Neural progenitor cell (in vitro differentiated cells): Measurements from ENCODE around the gene SPDYE18. TPM values are rescaled to one million over a fixed set of nuclear protein-coding genes. Genes with fewer than 3 reads are reported as not detected.
"Not testable (repeated sequence)": the region's sequence is repeated elsewhere in the genome, so short reads cannot be mapped to it uniquely, and the experiment has no call there.

Experiments used
- DNase-seq: peaks from one replicate; pipeline ENCODE4 v3.0.0-alpha.2; 2016; ENCODE audit warnings: low spot score
- H2AFZ ChIP-seq: fragments of 200-600 bp; sonication (generic); replicated peaks from 2 replicates; pipeline ENCODE4 v1.6.1; 2016; ENCODE audit warnings: antibody characterized with exemption
- H3F3A ChIP-seq: fragments of 200-600 bp; sonication (generic); 2 replicates; pipeline ENCODE4 v1.6.1; 2016; ENCODE audit warnings: antibody characterized with exemption, low read depth
- H3K27ac ChIP-seq: fragments of 200-600 bp; sonication (generic); 2 replicates; pipeline ENCODE4 v1.5.1; 2016; ENCODE audit warnings: mild to moderate bottlenecking
- H3K27me3 ChIP-seq: fragments of 200-600 bp; sonication (generic); 2 replicates; pipeline ENCODE4 v1.6.1; 2016; ENCODE audit warnings: mild to moderate bottlenecking, moderate library complexity
- H3K36me3 ChIP-seq: fragments of 200-600 bp; sonication (generic); 2 replicates; pipeline ENCODE4 v1.5.1; 2016
- H3K4me1 ChIP-seq: fragments of 200-600 bp; sonication (generic); 2 replicates; pipeline ENCODE4 v1.6.1; 2016; ENCODE audit warnings: mixed run types
- H3K4me2 ChIP-seq: fragments of 200-600 bp; sonication (generic); 2 replicates; pipeline ENCODE4 v1.6.1; 2016
- H3K4me3 ChIP-seq: fragments of 200-600 bp; sonication (generic); 2 replicates; pipeline ENCODE4 v1.5.1; 2016
- H3K79me2 ChIP-seq: fragments of 200-600 bp; sonication (generic); 2 replicates; pipeline ENCODE4 v1.6.1; 2016; ENCODE audit warnings: low read depth
- H3K9ac ChIP-seq: fragments of 200-600 bp; sonication (generic); 2 replicates; pipeline ENCODE4 v1.6.1; 2016
- H3K9me3 ChIP-seq: fragments of 200-600 bp; sonication (generic); 2 replicates; pipeline ENCODE4 v1.5.1; 2016; ENCODE audit warnings: low read depth
- H4K20me1 ChIP-seq: fragments of 200-600 bp; sonication (generic); 2 replicates; pipeline ENCODE4 v1.6.1; 2016; ENCODE audit warnings: low read depth
- H3K27ac Mint-ChIP-seq: 3 replicates; pipeline ENCODE4 v1.8.0; 2021; ENCODE audit warnings: mixed read lengths
- H3K27me3 Mint-ChIP-seq: 2 replicates; pipeline ENCODE4 v1.8.0; 2022; ENCODE audit warnings: low read depth, mild to moderate bottlenecking, inconsistent platforms, moderate library complexity, mixed read lengths; ENCODE audit not compliant: insufficient read depth
- H3K36me3 Mint-ChIP-seq: 3 replicates; pipeline ENCODE4 v1.8.0; 2021; ENCODE audit warnings: mixed read lengths
- H3K4me1 Mint-ChIP-seq: 3 replicates; pipeline ENCODE4 v1.8.0; 2021; ENCODE audit warnings: mixed read lengths
- H3K4me3 Mint-ChIP-seq: 3 replicates; pipeline ENCODE4 v1.8.0; 2021; ENCODE audit warnings: mild to moderate bottlenecking, moderate library complexity, mixed read lengths
- H3K9me3 Mint-ChIP-seq: 3 replicates; pipeline ENCODE4 v1.8.0; 2020; ENCODE audit warnings: mixed read lengths
- total RNA-seq: library from RNA; depleted of rRNA; stranded (reverse); fragments of >200 nt; gene quantifications from 2 replicates; pipeline ENCODE4 v1.2.3, GENCODE V29; 2015; ENCODE audit warnings: low replicate concordance

The SPDYE18 gene
- total RNA-seq, 1 donor from 2014 or later: not detected

DNA sequence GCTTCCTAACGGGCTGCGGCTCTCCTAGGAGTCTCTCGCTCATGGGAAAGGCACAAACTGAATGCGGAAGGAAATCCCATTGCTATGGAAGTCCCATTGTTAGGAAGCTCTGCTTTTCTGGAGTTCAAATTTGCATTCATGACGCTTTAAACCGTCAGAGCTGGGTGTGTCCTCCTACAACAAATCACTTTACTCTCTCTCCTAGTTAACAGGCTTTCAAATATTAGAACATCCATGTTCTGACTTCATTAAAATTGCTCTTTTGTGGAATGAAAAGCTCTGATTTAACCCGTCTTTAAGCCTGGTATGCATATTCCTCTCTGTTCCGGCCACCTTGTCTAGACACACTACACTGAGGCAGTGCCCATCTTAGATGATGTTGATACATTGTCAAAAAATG, 30.1 kb downstream of the SPDYE18 start, which contains the start of gene SPDYE17:
Gene SPDYE17, minus strand, starts transcription at position 101 of the 400 bp plus-strand sequence. CDS start 1,791 bp downstream, outside the sequence.
- not testable (repeated sequence) for H3K4me1 ChIP-seq, H3K4me2 ChIP-seq, H3K9me3 ChIP-seq, H3F3A ChIP-seq, H3K9ac ChIP-seq, H2AFZ ChIP-seq, H3K4me3 ChIP-seq, H3K27ac ChIP-seq, H3K36me3 Mint-ChIP-seq, H3K27ac Mint-ChIP-seq, H3K27me3 Mint-ChIP-seq, H3K9me3 Mint-ChIP-seq, H3K27me3 ChIP-seq, H3K4me1 Mint-ChIP-seq, DNase-seq, H3K36me3 ChIP-seq, H4K20me1 ChIP-seq, H3K79me2 ChIP-seq, H3K4me3 Mint-ChIP-seq

DNA sequence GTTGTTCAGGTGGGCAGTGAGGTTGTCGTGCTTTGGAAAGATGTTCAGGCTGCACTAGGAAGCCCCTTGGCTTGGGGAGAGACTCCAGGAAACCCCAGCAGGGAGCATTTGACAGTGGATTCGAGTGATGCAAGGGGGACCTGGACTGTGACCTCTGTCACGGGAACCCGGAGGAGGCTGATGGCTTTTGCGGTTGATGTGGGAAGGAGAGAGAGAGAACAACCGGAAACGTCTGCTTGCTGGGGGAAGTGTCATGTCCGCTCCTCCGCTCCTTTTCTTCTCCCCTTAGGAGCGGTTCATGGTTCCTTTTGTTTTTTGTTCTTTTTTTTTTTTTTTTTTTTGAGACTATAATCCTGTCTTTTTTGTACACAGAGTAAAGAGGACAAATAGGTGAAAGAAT, 36.0 kb downstream of the SPDYE18 start:
- H3K9me3 Mint-ChIP-seq, H3K4me3 ChIP-seq, H3K36me3 ChIP-seq, H3K27ac Mint-ChIP-seq, H3K27me3 Mint-ChIP-seq, H3K4me1 Mint-ChIP-seq, H3K27ac ChIP-seq, H3K79me2 ChIP-seq, H3K27me3 ChIP-seq, H2AFZ ChIP-seq, H3K4me2 ChIP-seq, DNase-seq, H3K36me3 Mint-ChIP-seq, H3F3A ChIP-seq, H3K4me3 Mint-ChIP-seq, H3K9ac ChIP-seq, H3K9me3 ChIP-seq, H3K4me1 ChIP-seq, H4K20me1 ChIP-seq: not testable (repeated sequence)

DNA sequence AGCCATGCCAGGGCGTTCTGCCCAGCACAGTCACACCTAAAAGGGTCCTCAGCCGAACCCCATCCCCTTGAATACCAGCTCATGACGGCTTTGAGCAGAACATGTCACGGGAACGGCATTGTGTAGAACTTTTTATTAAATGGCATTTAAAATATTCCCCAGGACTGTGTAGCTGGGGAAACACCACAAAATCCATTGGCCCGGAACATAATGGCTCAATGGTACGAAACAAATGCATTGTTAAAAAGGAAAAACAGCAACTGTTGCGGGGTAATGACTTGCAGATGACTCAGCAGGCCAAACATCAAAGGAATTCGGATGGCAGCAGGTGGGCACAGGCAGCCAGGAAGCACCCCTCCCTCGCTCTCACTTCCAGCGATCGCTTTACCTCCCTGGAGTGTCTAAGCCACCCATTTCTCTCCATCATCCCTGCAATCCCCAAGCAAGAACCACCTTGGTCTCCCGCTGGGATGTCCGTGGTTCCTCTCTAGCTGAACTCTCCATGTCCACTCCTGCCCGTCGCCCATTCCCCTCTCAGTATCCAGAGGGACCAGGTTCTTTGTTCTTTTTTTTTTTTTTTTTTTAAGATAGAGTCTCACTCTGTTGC, 52.2 kb downstream of the SPDYE18 start:
- not testable (repeated sequence) for H3K9me3 Mint-ChIP-seq, H3K4me3 ChIP-seq, H3F3A ChIP-seq, H2AFZ ChIP-seq, H3K27ac Mint-ChIP-seq, H3K36me3 ChIP-seq, H3K9ac ChIP-seq, H3K9me3 ChIP-seq, H3K36me3 Mint-ChIP-seq, H4K20me1 ChIP-seq, H3K27me3 Mint-ChIP-seq, H3K27me3 ChIP-seq, H3K4me1 ChIP-seq, H3K4me3 Mint-ChIP-seq, H3K4me1 Mint-ChIP-seq, H3K4me2 ChIP-seq, H3K79me2 ChIP-seq, H3K27ac ChIP-seq
- peak; percentile 29 for DNase-seq

DNA sequence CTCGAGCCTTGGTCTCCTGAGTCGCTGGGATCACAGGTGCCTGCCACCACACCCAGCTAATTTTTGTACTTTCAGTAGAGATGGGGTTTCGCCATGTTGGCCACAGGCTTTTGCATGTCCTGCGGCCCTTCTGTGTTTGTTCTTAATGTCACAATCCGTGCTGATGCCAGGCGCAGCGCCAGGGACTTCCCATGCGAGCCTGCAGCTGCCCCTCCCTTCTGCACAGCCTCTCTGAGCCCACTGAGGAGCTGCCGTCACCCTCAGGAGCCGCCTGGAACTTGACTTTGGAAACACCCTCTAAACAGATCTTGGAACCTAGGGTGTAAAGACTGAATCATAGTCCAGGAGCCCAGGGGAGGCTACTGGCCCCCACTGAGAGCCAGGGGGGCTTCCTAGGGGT, 54.4 kb downstream of the SPDYE18 start:
- H2AFZ ChIP-seq, H4K20me1 ChIP-seq, H3K36me3 ChIP-seq, H3K4me2 ChIP-seq, H3K27ac ChIP-seq, H3K9me3 ChIP-seq, H3K27ac Mint-ChIP-seq, H3F3A ChIP-seq, H3K9me3 Mint-ChIP-seq, H3K4me1 ChIP-seq, H3K4me1 Mint-ChIP-seq, H3K9ac ChIP-seq, H3K4me3 Mint-ChIP-seq, H3K27me3 ChIP-seq, H3K27me3 Mint-ChIP-seq, H3K79me2 ChIP-seq, H3K4me3 ChIP-seq, H3K36me3 Mint-ChIP-seq: not testable (repeated sequence)
- DNase-seq: peak; percentile 0

DNA sequence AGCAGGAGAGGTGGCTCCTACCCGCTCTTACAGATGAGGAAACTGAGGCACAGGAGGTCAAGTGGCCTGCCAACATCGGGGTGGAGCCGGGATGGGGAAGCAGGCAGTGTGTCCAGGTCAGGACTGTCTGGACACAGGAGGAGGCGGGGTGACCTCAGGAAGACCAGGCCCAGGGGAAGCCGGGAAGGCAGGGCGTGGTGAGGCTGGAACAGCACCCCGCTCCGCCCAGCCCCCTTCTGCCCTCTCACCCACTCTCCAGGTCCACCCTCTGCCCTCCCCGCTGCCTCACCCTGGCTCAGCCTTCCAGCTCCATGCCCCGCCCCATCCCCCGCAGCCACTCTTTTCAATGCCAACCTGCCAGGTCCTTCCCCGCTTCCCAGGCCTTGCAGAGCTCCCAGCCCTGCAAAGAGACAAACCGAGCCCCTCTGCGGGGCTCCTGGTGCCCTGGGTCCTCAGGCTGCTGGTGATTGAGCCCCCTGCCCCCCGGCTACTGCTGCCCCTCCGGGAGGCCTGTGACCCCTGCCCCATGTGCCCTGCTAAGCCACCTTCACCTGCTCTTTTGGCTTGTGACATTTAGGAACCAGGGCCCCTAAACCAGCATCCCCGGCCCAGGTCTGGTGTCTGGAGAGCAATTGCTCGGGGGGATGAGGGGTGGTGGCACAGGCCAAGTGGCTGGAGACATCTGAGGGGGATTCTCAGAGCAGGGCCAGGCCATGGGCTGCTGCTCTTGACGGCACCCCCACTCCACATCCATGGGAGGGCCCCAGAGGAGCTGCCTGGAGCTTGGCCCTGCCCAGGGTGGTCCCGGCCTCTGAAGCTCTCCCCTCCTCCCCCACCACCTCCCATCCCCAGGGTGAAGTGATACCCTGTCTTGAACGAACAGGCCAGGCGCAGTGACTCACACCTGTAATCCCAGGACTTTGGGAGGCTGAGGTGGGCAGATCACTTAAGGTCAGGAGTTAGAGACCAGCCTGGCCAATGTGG, 55.9 kb downstream of the SPDYE18 start:
- not testable (repeated sequence) for H3K4me1 ChIP-seq, H3K9ac ChIP-seq, H2AFZ ChIP-seq, H3K4me3 Mint-ChIP-seq, H3K36me3 ChIP-seq, H3K79me2 ChIP-seq, H3K27me3 ChIP-seq, H3K27ac Mint-ChIP-seq, H3F3A ChIP-seq, H3K9me3 ChIP-seq, H3K9me3 Mint-ChIP-seq, H3K4me3 ChIP-seq, H3K27ac ChIP-seq, H3K36me3 Mint-ChIP-seq, H3K4me1 Mint-ChIP-seq, H3K4me2 ChIP-seq, H3K27me3 Mint-ChIP-seq, H4K20me1 ChIP-seq
- DNase-seq: peak; percentile 1

DNA sequence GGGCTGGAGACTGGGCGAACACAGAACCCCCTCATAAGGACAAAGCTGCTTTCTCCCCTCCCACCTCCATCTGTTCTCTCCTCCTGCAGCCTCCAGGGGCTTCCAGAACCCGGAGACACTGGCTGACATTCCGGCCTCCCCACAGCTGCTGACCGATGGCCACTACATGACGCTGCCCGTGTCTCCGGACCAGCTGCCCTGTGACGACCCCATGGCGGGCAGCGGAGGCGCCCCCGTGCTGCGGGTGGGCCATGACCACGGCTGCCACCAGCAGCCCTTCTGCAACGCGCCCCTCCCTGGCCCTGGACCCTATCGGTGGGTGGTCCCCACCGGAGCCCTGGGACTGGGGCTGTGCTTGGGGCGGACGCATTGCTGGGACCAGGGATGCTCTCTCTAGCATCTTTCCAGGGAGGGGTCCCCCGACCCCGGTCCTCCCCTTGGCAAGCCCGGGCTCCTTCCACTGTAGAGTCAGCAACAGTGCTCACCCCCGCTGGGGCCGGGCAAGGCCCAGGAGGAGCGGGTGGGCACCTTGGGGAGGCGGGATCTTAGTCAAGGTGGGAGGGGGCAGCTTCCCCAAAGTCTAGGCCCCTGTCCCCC, 56.8 kb downstream of the SPDYE18 start:
- H3K4me2 ChIP-seq, H3K4me3 ChIP-seq, H3K9me3 Mint-ChIP-seq, H3K4me3 Mint-ChIP-seq, H3K27ac ChIP-seq, H2AFZ ChIP-seq, H3K4me1 ChIP-seq, H3K36me3 Mint-ChIP-seq, H3K9ac ChIP-seq, H3K79me2 ChIP-seq, H3K27me3 Mint-ChIP-seq, H3K9me3 ChIP-seq, H3K27ac Mint-ChIP-seq, H3K36me3 ChIP-seq, H3F3A ChIP-seq, H3K27me3 ChIP-seq, H3K4me1 Mint-ChIP-seq, H4K20me1 ChIP-seq: not testable (repeated sequence)
- DNase-seq: peak; percentile 0

DNA sequence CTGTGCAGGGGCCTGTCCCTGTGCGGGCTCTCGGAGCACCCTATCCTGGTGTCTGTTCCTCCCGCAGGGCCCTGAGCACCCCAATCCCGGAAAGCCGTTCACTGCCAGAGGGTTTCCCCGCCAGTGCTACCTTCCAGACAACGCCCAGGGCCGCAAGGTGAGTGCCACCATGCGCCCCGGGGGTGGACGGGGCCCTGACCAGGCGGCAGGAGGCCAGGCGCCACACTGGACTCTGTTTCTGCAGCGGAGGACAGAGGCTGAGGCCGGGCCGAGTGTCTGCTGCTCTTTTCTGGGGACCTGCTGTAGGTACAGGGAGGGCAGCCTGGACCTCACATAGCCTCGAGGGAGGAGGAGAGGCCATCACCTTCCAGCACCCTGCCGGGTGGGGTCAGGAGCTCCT, 58.2 kb downstream of the SPDYE18 start:
- not testable (repeated sequence) for H3K4me2 ChIP-seq, H3K27ac Mint-ChIP-seq, H3K4me3 ChIP-seq, H3K79me2 ChIP-seq, H3K36me3 ChIP-seq, H3K9me3 Mint-ChIP-seq, H3K27ac ChIP-seq, H3K36me3 Mint-ChIP-seq, H3K4me1 ChIP-seq, H3K9me3 ChIP-seq, H3F3A ChIP-seq, H3K27me3 Mint-ChIP-seq, H4K20me1 ChIP-seq, H3K4me3 Mint-ChIP-seq, H3K4me1 Mint-ChIP-seq, H3K9ac ChIP-seq, H2AFZ ChIP-seq, H3K27me3 ChIP-seq, DNase-seq

DNA sequence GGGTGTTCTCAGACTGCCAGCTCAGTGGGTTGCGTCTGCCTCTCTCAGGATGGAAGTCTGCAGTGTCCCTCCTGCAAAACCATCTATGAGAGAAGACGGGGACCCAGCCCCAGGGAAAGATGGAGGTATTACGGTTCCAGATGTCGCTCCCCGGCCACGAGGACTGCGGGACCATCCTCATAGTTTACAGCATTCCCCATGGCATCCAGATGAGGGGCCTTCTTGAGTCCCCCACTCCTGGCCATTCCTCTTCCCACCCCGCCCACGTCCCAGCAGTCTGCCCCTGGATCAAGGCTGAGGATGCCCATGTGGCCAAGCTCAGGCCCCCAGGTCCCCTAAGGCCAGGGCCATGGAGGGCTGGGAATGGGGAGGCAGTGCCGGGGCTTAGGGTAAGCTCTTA, 59.1 kb downstream of the SPDYE18 start:
- not testable (repeated sequence) for H3K27ac Mint-ChIP-seq, H3K27me3 ChIP-seq, H3K36me3 ChIP-seq, H4K20me1 ChIP-seq, H3K27ac ChIP-seq, H3F3A ChIP-seq, H3K4me1 ChIP-seq, H3K4me3 Mint-ChIP-seq, H3K36me3 Mint-ChIP-seq, H3K27me3 Mint-ChIP-seq, H3K9me3 Mint-ChIP-seq, H3K9me3 ChIP-seq, H3K4me1 Mint-ChIP-seq, H3K4me3 ChIP-seq, H2AFZ ChIP-seq, H3K9ac ChIP-seq, DNase-seq, H3K4me2 ChIP-seq, H3K79me2 ChIP-seq
